Mucosa of descending colon (tissue), 3 donors: ENCODE data around the gene OBP2B. TPM values are rescaled to one million over a fixed set of nuclear protein-coding genes. Genes with fewer than 3 reads are reported as not detected.
"Not testable (repeated sequence)": the region's sequence is repeated elsewhere in the genome, so short reads cannot be mapped to it uniquely, and the experiment has no call there.

ENCODE experiments used
- ATAC-seq: fragments of 200-7000 bp; cut with Tn5 transposase; one replicate; pipeline ENCODE4 v1.9.1; 2020; ENCODE audit warnings: mild to moderate bottlenecking, moderate library complexity
- DNase-seq, 3 donors: peaks; one replicate each; pipeline ENCODE4 v3.0.0-alpha.2; 2020
- H3K36me3 ChIP-seq: fragments of 200-600 bp; one replicate; pipeline ENCODE4 v1.8.0; 2021; ENCODE audit warnings: low read depth, mild to moderate bottlenecking
- H3K4me1 ChIP-seq: fragments of 200-600 bp; one replicate; pipeline ENCODE4 v1.8.0; 2021; ENCODE audit warnings: low read depth, mild to moderate bottlenecking
- H3K4me3 ChIP-seq: fragments of 200-600 bp; one replicate; pipeline ENCODE4 v1.8.0; 2021; ENCODE audit warnings: mild to moderate bottlenecking
- H3K9me3 ChIP-seq: fragments of 200-600 bp; one replicate; pipeline ENCODE4 v1.8.0; 2021; ENCODE audit warnings: mild to moderate bottlenecking
- CTCF ChIP-seq: fragments of 200-600 bp; IDR thresholded peaks from one replicate; pipeline ENCODE4 v1.8.0; 2022; ENCODE audit warnings: antibody characterized with exemption, mild to moderate bottlenecking
- intact Hi-C, 2 donors: fragments of 100-400 bp; cut with DNase I in 1 of 2; cut with micrococcal nuclease in 1 of 2; formaldehyde crosslinking; loops; one replicate each; pipeline versions ENCODE4 v1.11.0 to v1.11.1; 2022; cut with DNase I, micrococcal nuclease
- total RNA-seq, 3 donors: library from RNA; stranded (reverse); fragmentation: NEBNext Ultra II Directional in 2 of 3; extraction: Animal tissue kit (Norgen Biotek cat#: 25700) in 2 of 3; gene quantifications; one replicate each; pipeline versions ENCODE4 v1.2.1 to v1.2.4, GENCODE V29; 2021 to 2023
- donor health status: DM: no; HTN: no; CAD: no; lungs with moderate emphysema.
- donor health status: DM: no; HTN: no; CAD: no.
- donor health status: DM: no; HTN: yes; CAD: no.

Gene OBP2B
- total RNA-seq, 3 donors from 2014 or later: not detected

DNA sequence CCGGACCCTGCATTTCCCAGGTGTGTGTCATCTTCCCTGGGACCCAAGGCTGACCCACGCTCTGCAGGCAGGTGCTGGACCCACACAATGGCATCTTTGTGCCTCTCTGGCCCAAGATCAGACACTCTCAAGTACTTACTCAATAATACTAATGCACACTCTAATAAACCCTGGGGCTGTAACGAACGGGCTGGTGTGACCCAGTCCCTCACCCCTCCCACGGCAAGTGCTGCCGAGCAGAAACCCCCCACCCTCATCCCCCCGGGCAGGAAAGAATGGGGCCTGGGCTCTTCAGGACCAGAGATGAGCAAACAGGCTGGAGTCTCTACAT lies 1.1 kb upstream of the OBP2B start:
- DNase-seq (no peak), ATAC-seq (no peak)
- intact Hi-C loops: no loop called here
- Histone ChIP-seq H3K36me3 (no peaks in the 10 kb centered on the region), H3K4me1 (no peaks in the 10 kb centered on the region), H3K9me3 (no peaks in the 10 kb centered on the region), H3K4me3 (no peak overlapping the region)
- TF ChIP-seq CTCF: no peak

- H3K4me1 ChIP-seq, H3K9me3 ChIP-seq, DNase-seq, H3K4me3 ChIP-seq, intact Hi-C loops, ATAC-seq, H3K36me3 ChIP-seq: not testable (repeated sequence)
Measured at GRCh38 chr9:133209327-133210201, 514 bp upstream of the OBP2B start.

DNA sequence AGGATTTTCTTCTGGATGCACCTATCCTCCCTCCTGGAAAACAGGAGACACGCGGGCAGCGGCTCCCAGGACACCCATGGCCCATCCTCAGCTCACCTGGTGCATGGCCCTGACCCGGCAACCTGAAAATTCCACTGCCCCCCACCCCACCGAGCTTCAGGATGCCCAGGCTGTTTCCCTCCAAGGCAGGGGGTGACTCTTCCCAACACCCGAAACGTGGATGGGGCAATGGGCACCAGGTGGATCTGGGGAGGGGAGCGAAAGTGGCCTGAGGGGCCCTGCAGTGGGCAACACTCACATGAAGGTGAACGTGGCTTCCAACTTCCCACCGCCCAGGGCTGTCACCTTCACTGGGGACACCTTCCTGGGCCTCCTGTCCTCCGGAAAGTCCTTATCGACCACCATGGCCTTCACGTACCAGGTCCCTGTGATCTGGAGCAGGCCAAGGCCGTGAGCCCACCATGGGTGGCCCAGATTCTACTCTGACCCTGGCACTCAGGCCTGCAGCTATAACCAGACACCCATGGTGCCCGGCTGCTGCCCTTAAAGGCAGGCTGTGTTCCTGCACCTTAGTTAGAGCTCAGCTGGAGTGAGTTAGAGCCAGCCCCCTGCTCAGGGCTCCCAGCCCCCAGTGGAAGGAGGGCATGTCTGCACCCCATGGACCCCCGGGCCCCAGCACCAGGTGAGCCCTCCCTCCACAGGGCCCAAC lies 725 bp downstream of the OBP2B start:
- H3K4me3 ChIP-seq, H3K4me1 ChIP-seq, H3K9me3 ChIP-seq, H3K36me3 ChIP-seq, intact Hi-C loops, ATAC-seq, DNase-seq: not testable (repeated sequence)

DNA sequence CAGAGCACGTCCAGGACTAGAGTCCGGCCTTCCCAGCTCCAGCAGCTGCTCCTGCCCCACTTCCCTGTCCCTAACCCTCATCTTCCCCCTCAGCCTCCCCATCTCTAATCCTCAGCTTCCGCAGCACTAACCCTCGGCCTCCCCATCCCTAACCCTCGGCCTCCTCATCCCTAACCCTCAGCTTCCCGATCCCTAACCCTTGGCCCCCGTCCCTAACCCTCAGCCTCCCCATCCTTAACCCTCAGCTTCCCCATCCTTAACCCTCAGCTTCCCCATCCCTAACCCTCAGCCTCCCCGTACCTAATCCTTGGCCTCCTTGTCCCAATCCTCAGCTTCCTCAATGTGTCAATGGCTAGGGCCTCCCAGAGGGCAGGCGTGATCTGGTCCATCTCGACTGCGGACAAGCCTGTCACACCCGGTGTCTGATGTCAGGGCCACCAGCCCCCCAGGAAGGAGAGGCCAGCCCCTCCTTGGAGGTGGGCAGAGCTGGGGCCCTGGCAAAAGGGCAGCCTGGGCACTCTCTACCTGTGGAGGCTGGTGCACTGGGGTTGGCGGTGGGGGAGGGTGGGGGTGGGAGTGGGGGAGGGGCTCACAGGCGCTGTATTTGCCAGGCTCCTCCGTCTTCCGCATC lies 1.4 kb downstream of the OBP2B start:
- H3K36me3 ChIP-seq: no peaks in the 10 kb centered on the region
- no peak for TF ChIP-seq CTCF
- intact Hi-C loops: no loop called here
- DNase-seq (no peak), ATAC-seq (no peak)
- no peak overlapping the region for H3K4me3 ChIP-seq
- no peaks in the 10 kb centered on the region for H3K4me1 ChIP-seq
- no peaks in the 10 kb centered on the region for H3K9me3 ChIP-seq

- intact Hi-C loops: no loop called here
- Histone ChIP-seq H3K4me3 (no peak overlapping the region), H3K4me1 (no peaks in the 10 kb centered on the region), H3K9me3 (no peaks in the 10 kb centered on the region), H3K36me3 (no peaks in the 10 kb centered on the region)
- ATAC-seq: no peak
- no peak for DNase-seq
- TF ChIP-seq CTCF: no peak
Measured at GRCh38 chr9:133207021-133207531, 2.0 kb downstream of the OBP2B start.

DNA sequence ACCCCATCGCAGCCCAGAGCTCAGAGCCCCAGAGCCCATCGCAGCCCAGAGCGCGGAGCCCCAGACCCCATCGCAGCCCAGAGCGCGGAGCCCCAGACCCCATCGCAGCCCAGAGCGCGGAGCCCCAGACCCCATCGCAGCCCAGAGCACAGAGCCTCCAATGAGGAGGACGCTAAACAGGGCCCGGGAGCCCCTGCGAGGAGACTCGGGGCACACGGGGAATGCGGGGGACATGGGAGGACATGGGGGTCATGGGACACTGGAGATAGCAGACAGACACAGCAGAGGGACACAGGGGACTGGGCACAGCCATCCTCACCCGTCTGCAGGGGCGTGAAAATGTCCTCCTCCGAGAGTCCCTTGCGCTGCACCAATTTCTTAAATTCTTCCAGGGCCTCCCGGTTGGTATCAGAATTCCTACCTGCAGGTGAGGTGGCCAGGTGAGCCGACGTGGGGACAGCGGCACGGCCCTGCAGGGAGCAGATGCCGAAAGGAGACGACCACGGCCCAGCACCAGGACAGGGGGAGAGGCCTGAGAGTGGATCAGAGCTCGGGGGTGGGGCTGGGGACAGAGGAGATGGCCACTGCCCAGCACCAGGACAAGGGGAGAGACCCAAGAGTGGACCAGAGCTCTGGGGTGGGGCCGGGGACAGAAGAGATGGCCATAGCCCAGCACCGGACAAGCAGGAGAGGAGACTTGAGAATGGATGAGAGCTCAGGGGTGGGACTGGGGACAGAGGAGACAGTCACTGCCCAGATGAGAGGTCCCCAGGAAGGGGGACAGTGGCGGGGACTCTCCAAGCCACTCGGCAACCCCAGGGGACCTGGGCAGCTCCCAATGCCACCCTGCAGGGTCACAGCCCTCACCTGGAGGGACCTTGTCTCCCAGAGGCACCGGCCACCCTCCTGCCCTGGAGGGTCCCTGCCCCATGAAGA lies 2.8 kb downstream of the OBP2B start:
- Histone ChIP-seq H3K4me3 (no peak overlapping the region), H3K4me1 (no peaks in the 10 kb centered on the region), H3K36me3 (no peaks in the 10 kb centered on the region), H3K9me3 (no peaks in the 10 kb centered on the region)
- no peak for TF ChIP-seq CTCF
- no peak for ATAC-seq
- no peak for DNase-seq
- intact Hi-C loops: no loop called here

DNA sequence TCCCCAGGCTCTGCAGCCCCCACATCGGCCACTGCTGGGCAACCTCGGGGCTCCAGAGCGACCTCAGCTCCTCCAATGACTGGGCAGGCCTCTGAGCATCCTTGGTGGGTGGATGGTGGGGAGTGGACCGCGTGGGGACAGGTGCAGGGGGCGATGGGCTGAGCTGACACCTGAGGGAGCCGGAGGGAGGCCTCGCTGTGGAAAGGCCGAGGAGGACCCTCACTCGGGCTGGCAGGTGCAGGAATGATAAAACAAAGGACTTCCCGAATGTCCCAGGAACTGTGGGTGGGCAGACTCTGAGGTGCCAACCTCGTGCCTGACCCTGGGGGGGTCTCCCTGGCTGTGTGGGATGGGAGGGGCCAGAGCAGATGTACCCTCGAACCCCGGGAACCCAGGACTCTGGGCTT lies 3.6 kb downstream of the OBP2B start:
- H3K4me3 ChIP-seq, H3K4me1 ChIP-seq, H3K36me3 ChIP-seq, DNase-seq, intact Hi-C loops, ATAC-seq, H3K9me3 ChIP-seq: not testable (repeated sequence)
